Middle frontal gyrus (tissue), 1 donor: ENCODE measurements around the gene SH2D7.

ENCODE experiments used
- DNase-seq: peaks from one replicate; pipeline ENCODE4 v3.0.0-alpha.2; 2015; ENCODE audit warnings: low spot score; ENCODE audit errors: extremely low spot score

The SH2D7 gene

DNA sequence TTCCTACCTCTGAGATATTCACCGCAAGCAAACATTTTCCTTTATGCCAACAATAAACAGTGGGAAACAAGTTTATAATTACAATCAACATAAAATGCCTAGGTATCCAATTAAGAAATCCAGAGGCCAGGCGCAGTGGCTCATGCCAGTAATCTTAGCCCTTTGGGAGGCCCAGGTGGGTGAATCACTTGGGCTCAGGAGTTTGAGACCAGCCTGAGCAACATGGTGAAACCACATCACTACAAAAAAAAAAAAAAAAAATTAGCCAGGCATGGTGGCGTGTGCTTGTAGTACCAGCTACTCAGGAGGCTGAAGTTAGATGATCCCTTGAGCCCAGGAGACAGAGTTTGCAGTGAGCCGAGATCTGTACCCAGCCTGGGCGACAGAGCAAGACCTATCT is 32.1 kb upstream of the SH2D7 start:
- DNase-seq: no peak

DNA sequence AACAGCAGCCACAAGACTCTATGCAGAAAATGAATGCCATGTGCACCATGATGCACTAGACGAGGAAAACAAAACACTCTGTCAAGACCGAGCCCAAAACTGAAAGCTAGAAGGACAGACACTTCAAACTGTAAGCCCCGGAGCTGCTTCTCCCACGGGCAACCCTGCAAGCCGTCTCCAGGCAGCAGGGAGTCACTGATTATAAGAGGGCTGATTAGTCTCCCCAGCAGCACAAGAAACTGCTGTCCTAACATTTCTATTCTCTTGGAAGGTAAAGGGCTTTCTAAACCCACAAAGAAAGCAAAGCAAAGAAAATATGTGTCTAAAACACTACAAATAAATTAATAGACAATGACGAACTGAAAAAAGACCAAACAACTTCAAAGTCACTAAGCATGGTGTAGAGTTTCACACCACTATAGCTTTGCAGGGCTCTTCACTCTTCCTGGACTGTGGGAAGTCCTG is 30.4 kb upstream of the SH2D7 start:
- DNase-seq: no peak

DNA sequence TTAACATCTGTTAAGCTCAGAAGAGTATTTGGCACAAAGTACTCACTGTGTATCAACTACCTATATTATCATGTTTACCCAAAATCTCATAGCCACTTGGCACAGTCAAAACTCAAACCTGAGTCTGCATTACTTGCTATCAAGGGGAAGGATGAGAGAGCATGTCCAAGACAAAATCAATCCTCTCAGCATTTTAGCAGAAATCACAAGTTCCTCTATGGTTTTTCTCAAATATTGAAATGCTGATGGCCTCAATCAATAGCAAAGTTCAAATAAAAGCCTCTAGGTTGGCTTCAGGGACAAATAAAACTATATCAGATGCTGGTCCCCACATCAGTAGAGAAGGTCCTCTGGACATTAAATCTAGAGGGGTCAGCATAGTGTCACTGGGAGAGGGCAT is 29.1 kb upstream of the SH2D7 start:
- DNase-seq: no peak

GRCh38 chr15:78063970-78064385 is 28.4 kb upstream of the SH2D7 start:
- no peak for DNase-seq

DNA sequence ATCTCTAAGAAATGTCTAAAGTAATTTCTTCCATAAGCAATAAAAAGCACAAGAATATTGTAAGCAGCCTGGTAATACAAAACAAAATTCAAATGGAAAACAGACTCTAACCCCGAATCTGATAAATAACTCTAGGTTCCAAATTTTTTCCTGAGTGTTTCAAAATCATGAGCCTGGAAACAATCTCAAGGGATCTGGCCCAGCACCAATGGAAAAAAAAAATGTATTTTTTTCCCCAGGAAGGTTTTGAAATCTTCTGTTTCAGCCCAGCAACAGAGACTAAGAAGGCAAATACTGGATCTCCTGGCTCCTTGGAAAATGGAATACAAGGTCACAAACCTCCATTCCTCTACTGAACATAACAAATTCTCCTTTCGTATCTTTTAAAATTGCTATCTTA is 27.8 kb upstream of the SH2D7 start:
- no peak for DNase-seq

DNA sequence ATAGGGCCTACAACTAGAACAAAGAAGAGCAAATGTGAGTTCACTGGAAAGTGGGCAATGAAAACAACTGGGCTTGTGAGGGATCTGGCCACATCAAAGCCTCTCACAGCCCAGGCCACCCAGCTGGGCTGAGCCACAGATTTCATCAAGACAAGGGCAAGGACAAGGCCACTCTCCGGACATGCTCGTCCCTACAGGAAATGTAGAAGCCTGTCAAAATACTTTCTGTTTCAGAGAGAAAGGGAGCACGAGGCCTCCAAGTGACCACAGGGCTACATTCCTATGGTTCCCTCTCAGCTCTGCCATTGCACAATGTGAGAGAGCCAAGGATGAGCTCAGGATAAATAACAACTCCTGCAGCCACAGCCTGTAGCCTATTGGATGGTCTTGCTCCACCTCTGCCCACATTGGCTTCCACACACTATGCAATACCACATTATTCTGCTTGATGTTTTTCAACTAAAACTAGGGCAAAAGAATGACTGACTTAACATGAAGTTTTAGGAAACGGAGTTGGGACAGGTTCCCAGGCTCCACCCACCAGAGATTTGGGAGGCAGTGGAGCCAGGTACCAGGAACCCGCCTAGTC is 27.0 kb upstream of the SH2D7 start:
- DNase-seq: no peak

DNA sequence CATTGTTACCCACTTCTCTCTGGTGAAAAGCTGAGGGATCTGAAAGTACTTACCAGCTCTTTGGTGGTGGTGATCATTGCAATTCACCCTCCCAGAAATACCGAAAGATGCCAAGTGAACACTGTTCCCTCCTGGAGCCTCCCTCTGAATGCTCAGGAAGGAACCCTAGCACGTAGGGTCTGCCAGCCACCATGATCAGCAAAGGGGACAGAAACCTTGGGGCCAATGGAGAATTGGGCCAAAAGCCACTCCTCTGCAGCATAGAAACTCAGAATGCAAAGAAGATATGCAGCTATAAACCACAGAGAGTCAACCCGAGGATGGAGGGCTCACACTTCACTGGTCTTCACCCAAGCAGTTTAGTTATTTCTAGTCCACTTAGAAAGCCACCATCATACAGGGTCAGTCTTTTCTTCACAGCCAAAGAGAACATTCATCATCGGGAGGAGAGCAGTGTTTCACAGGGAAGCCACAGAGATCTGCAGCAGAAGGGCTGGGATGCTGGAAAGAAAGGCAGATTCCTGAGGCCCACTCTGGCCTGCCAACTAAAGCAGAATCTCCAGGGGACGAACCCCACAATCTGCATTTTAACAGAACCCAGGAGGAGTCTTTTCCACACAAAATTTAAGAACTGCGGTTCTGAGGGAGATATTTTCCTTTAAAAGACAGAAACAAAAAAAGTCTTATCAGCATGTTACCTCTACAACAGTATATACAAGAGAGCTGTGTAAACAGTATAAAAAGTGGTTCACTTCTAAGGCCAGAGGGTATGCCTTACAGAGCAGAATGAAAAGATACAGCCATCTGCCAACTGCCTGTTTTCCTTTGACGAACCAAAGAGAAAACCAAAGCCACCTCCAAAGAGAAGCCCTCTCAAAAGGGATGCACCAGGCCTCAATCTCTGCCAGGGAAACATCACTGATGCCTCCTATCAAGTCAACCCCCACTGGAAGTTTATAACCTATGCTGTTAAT is 26.1 kb upstream of the SH2D7 start:
- DNase-seq: no peak

DNA sequence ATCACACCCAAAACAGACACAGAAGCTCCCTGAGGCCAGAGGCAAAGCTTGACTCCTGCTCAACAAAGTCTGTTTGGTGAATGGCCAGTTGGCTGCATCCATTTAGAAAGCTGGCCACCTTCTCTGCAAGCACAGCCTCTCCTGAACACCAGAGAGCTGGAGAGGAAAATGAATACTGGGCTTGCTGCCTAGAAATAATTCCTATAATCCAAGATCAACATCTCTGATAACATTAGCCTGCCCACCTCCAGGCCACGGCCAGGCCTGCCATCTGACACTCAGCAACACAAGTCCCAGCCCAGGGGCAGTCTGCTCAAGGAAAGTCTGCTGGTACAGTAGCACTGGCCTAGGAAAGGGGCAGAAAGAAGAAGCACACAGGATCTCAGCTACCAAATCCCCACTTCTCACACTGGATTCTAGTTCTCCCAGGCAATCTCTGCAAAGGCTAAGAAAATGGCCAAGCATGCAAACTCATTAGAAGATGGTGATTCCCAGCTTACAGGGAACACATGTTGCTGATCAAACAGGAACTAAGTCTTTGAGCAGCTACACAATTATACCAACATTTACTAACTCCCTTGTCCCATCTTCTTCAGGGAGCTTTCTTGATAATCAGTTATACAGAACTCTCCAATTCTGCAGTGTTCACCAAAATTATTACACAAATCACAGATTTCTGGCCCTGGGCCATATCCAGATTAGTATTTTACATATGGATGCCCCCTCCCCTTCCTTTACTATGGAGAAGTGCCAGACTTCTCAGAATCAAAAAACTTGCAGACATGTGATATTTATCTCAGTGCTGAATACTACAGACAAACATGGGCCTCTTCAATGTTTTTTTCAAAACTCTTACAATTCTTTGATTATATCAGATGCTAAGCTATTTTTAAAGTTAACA is 24.8 kb upstream of the SH2D7 start:
- DNase-seq: no peak

DNA sequence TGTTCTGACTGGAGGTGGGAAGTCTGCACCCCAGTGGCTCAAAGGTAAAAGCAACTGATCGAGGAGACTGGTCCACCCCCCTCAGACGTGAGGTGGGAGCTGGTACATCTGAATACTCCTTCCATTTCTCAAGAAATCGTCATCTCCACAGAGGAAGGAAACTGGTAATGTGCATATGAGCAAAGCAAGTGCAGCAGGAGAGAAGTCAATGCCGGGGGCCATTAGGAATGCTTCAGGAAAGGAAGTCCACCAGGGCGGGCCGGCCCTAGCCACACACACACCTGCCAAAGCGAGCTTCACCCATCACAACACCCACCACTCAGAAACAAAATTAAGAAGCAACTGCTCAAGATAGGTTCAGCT is 23.3 kb upstream of the SH2D7 start:
- DNase-seq: no peak

- no peak for DNase-seq
These were observed 22.8 kb upstream of the SH2D7 start for GRCh38 chr15:78069462-78070029.

GRCh38 chr15:78070049-78070700 is 22.2 kb upstream of the SH2D7 start:
- no peak for DNase-seq

GRCh38 chr15:78071383-78071782 is 21.0 kb upstream of the SH2D7 start:
- no peak for DNase-seq

DNA sequence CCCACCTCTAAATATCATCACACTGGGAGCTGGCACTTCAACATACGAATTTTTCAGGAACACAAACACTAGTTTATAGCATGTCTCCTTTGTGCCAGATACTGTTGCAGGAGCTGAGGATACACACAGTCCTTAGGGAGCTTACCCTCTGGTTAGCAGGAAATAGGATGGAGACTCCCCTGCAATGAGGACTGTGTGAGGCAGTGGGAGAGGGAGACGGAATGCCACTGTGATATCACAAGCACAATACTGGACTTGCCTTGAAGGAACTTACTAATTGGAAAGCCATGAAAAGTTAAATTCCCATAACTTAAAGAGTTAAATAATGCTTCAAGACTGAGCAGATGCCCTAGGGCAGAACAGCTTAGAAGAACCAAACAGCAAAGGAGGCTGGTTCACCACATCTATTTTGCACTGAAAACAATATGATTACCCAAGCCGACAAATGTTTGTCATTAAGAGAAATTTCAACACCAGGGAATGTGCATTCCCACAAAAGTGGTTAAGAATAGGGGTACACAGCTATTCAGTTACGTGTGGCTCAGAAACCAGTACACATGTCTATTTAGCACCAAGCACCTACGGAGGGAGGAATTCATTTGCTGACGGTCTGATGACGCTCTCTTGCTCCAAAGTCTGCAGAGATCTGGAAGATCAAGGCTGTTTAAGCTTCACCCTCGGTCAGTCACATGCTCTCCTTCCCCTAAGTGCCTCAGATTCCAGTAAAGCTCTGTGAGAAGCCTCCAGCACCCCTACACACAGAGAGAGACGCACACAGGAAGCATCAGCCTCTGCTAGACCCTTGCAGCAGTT is 20.1 kb upstream of the SH2D7 start:
- DNase-seq: no peak

DNA sequence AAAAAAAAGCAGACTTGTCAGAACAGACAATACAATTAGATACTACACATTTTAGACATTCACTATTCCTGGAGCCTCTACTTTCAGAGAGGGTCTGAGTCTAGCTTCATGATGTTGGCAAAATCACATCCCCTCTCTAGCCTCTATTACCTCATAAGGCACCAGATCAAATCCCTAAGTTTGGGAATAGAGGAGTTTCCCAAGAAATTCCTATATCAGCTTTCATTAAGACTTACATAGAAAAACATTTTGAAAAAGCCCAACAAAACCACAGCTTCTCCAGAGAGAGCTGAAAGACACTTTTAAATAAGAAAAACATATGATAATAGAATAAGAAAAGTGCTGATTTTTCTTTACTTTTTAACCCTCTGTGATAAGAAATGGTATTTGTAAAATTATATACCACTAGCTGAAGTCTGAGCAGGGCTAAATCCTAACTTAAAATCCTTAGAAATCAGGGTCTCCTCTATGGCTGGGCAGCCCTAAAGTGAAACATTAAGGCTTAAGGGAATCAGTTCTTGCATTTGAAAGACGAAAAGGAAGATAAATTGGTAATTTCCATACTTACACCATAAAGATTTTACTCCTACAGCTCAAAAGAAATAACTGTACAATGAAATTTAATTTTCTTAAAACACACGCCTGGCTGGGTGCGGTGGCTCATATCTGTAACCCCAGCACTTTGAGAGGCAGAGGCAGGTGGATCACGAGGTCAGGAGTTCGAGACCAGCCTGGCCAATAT is 19.1 kb upstream of the SH2D7 start:
- DNase-seq: no peak

DNA sequence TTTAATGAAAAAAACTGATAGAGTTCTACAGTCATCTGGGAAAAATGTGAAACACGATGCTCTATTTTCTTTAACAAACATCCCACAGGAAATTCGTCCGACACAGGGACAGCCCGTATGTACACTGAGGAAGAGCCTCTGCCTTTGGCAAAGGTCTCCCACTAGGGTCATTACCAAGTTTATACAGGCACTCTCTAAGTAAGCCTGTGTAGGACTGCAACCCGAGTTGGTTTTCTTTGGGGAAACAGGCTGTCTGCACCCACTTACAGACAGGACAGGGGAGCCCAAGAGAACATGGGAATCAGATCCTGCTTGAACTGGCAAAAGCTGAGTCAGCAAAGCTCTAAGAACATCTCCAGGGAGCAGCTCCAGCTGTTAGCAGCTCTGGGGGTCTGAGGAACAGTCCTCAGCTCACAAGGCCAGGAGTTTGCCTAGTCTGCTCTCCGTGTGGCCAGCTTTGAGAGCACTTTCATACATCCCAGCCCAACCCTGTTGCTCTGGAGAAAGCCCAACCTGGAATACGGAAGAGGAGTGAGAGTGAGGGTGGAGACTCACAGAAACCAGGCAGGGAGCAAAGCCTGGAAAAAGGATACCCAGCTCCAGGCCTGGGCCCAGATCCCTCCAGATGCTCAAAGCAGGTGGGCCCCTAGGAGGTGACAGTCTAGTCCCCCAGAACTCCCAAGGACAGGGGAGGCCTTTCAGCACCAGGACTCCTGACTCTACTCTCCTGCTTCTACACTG is 16.7 kb upstream of the SH2D7 start:
- no peak for DNase-seq

- DNase-seq: no peak
These were observed 15.9 kb upstream of the SH2D7 start for GRCh38 chr15:78076231-78077052.

GRCh38 chr15:78077053-78077870 is 15.1 kb upstream of the SH2D7 start, which contains the start of gene TBC1D2B:
TBC1D2B (minus strand) TSS chr15:78077711; CDS start chr15:78077652, 59 bp downstream.
- DNase-seq: no peak
